RPMI7951 (cell line): ENCODE results near the gene TCEAL4. TPM values are rescaled to one million over a fixed set of nuclear protein-coding genes. Genes with fewer than 3 reads are reported as not detected.

Experiments
- total RNA-seq: library from RNA; depleted of rRNA; stranded (reverse); fragments of >200 nt; shearing (Covaris generic); gene quantifications from 2 replicates; pipeline ENCODE4 v1.2.3, GENCODE V29; 2014; rRNA removed

Gene TCEAL4
- total RNA-seq, 1 experiment from 2014 or later: 32.1 TPM

Other genes with a start within 250 kb of the TCEAL4 start
- gene TCEAL9, start 229.0 kb upstream of the TCEAL4 start, total RNA-seq: 105 and 114 TPM in 2 replicates
- gene BEX3, start 209.0 kb upstream of the TCEAL4 start, total RNA-seq: 181 and 203 TPM in 2 replicates
- gene RAB40A, start 66.0 kb upstream of the TCEAL4 start, total RNA-seq: not detected in 2 replicates
- gene TCEAL3, start 22.4 kb downstream of the TCEAL4 start, total RNA-seq: 17.8 and 18.0 TPM in 2 replicates
- gene TCEAL1, start 43.5 kb downstream of the TCEAL4 start, total RNA-seq: 25.8 and 28.5 TPM in 2 replicates
- 402 and 542 TPM in 2 replicates for gene MORF4L2, start 101.2 kb downstream of the TCEAL4 start, total RNA-seq
- not detected in 2 replicates for gene TMEM31, start 125.4 kb downstream of the TCEAL4 start, total RNA-seq
- gene PLP1, start 191.3 kb downstream of the TCEAL4 start, total RNA-seq: 3.1 and 3.3 TPM in 2 replicates
- under 0.01 TPM in 1 of 2 replicates, not detected in the other for gene RAB9B, start 246.7 kb downstream of the TCEAL4 start, total RNA-seq